ENCODE data around the gene VTCN1. TPM values are rescaled to one million over a fixed set of nuclear protein-coding genes. Genes with fewer than 3 reads are reported as not detected.

The VTCN1 gene
- total RNA-seq, 1 experiment from 2014 or later = not detected

- Histone ChIP-seq H3K9me3 (ENCODE audit: control insufficient read depth, insufficient read depth, low read depth, low read length) (no peaks in the 10 kb centered on the region), H3K4me3 (ENCODE audit: low read depth in 2 of 2, low read length in 2 of 2) (no peak overlapping the region), H3K36me3 (ENCODE audit: control insufficient read depth, insufficient read depth, low read length) (no peaks in the 10 kb centered on the region), H3K27ac (ENCODE audit: low read length) (no peak overlapping the region), H3K27me3 (ENCODE audit: control insufficient read depth, insufficient read depth, low read length) (no peaks in the 10 kb centered on the region), H3K4me1 (ENCODE audit: control insufficient read depth, insufficient read depth, low read length) (no peaks in the 10 kb centered on the region)
- intact Hi-C loops (cut with micrococcal nuclease; ENCODE audit: unreplicated experiment) = no loop called here
- DNase-seq (ENCODE audit: low read depth, low spot score) (no peak), ATAC-seq (no peak)
- TF ChIP-seq CTCF (IDR thresholded peaks at IDR 0.05) = no peak
- no peak for TF ChIP-seq POLR2AphosphoS5 (IDR thresholded peaks at IDR 0.05; ENCODE audit: low read depth, low read length)
- TF ChIP-seq TCF7L2 (IDR thresholded peaks at IDR 0.05; ENCODE audit: low read depth, low read length) = no peak
- TF ChIP-seq REST (IDR thresholded peaks at IDR 0.05; ENCODE audit: insufficient read depth in 1 of 2, low read depth in 2 of 2, low read length in 1 of 2) = no peak
- TF ChIP-seq SIN3A (IDR thresholded peaks at IDR 0.05; ENCODE audit: borderline replicate concordance, insufficient read depth, low read depth, low read length) = no peak
- in situ Hi-C loops (cut with HindIII; ENCODE audit: low pct_unique_long_range_greater_than_20kb, low sequenced_read_pairs) = no loop called here
- CTCF ChIA-PET = no interaction called here
- no TSS peak for BruUV-seq (replicated peaks)
- POLR2A ChIA-PET = no interaction called here
These were observed 33.4 kb downstream of the VTCN1 start for GRCh38 chr1:117177376-117177775.

- DNase-seq (ENCODE audit: low read depth, low spot score) (no peak), ATAC-seq (no peak)
- intact Hi-C loops (cut with micrococcal nuclease; ENCODE audit: unreplicated experiment) = no loop called here
- BruUV-seq (replicated peaks) = no TSS peak
- H3K9me3 ChIP-seq (ENCODE audit: control insufficient read depth, insufficient read depth, low read depth, low read length) = no peaks in the 10 kb centered on the region
- ChIA-PET POLR2A (no interaction called here), CTCF (no interaction called here)
- in situ Hi-C loops (cut with HindIII; ENCODE audit: low pct_unique_long_range_greater_than_20kb, low sequenced_read_pairs) = no loop called here
- H3K36me3 ChIP-seq (ENCODE audit: control insufficient read depth, insufficient read depth, low read length) = no peaks in the 10 kb centered on the region
- H3K27me3 ChIP-seq (ENCODE audit: control insufficient read depth, insufficient read depth, low read length) = no peaks in the 10 kb centered on the region
- no peaks in the 10 kb centered on the region for H3K4me1 ChIP-seq (ENCODE audit: control insufficient read depth, insufficient read depth, low read length)
- H3K4me3 ChIP-seq (ENCODE audit: low read depth in 2 of 2, low read length in 2 of 2) = no peak overlapping the region
- H3K27ac ChIP-seq (ENCODE audit: low read length) = no peak overlapping the region
- TF ChIP-seq TCF7L2 (IDR thresholded peaks at IDR 0.05; ENCODE audit: low read depth, low read length) = no peak
- TF ChIP-seq POLR2AphosphoS5 (IDR thresholded peaks at IDR 0.05; ENCODE audit: low read depth, low read length) = no peak
- TF ChIP-seq CTCF (IDR thresholded peaks at IDR 0.05) = no peak
- no peak for TF ChIP-seq SIN3A (IDR thresholded peaks at IDR 0.05; ENCODE audit: borderline replicate concordance, insufficient read depth, low read depth, low read length)
- TF ChIP-seq REST (IDR thresholded peaks at IDR 0.05; ENCODE audit: insufficient read depth in 1 of 2, low read depth in 2 of 2, low read length in 1 of 2) = no peak
These were observed 34.1 kb downstream of the VTCN1 start for GRCh38 chr1:117176579-117176978.

Data from Panc1 (cell line).